Measurements from ENCODE around the gene MYORG. TPM values are rescaled to one million over a fixed set of nuclear protein-coding genes. Genes with fewer than 3 reads are reported as not detected.

MYORG gene
- total RNA-seq, 4 donors from 2014 or later, result 7.8 to 27.2 (median 15.4) TPM

GRCh38 chr9:34375901-34376595 lies 650 bp downstream of the MYORG start:
- Histone ChIP-seq H3K4me1 (peaks cover 28 to 79% (median 56%) of the 10 kb centered on the region in 4 donors), H3K9me3 (no peaks in the 10 kb centered on the region), H3K27me3 (peaks cover 0 to 7% (median 0%) of the 10 kb centered on the region in 4 donors), H3K27ac (replicated peaks in 1 of 4) (peak overlapping the region; percentile 79 to 88 (median 84)), H3K36me3 (peaks cover 0 to 16% (median 15%) of the 10 kb centered on the region in 4 donors), H3K4me3 (peak overlapping the region; percentile 66 to 85 (median 80))
- peak; percentile 92 for DNase-seq (ENCODE audit: extremely low spot score)
- no peak for TF ChIP-seq POLR2AphosphoS5 (IDR thresholded peaks at IDR 0.05)
- TF ChIP-seq CTCF (IDR thresholded peaks at IDR 0.05), result peak; percentile 14 to 34 (median 19)
- no peak for TF ChIP-seq POLR2A (IDR thresholded peaks at IDR 0.05; ENCODE audit: low read depth)
- intact Hi-C loops (cut with DNase I), result loop anchor here (5.0 kb wide), 1 partner anchor 119 kb away; no protein-coding TSS in a partner anchor
- 15% methylated on average over 11 of the region's 22 CpGs for WGBS

- no peaks in the 10 kb centered on the region for H3K9me3 ChIP-seq
- peaks cover 0 to 7% (median 0%) of the 10 kb centered on the region in 4 donors for H3K27me3 ChIP-seq
- H3K27ac ChIP-seq (replicated peaks in 1 of 4), result peak overlapping the region in 2 of 4 donors; percentile 86 to 88
- H3K4me1 ChIP-seq, result peaks cover 21 to 79% (median 55%) of the 10 kb centered on the region in 4 donors
- intact Hi-C loops (cut with DNase I), result loop anchor here (5.0 kb wide), 1 partner anchor 118 kb away; no protein-coding TSS in a partner anchor
- peaks cover 0 to 25% (median 24%) of the 10 kb centered on the region in 4 donors for H3K36me3 ChIP-seq
- DNase-seq (ENCODE audit: extremely low spot score), result peak; percentile 45
- 77% methylated on average over 5 of the region's 5 CpGs for WGBS
- TF ChIP-seq EP300 (IDR thresholded peaks at IDR 0.05), result no peak
- TF ChIP-seq POLR2AphosphoS5 (IDR thresholded peaks at IDR 0.05), result no peak
- no peak for TF ChIP-seq CTCF (IDR thresholded peaks at IDR 0.05)
- TF ChIP-seq POLR2A (IDR thresholded peaks at IDR 0.05; ENCODE audit: low read depth), result no peak
- peak overlapping the region in 1 of 4 donors; percentile 85 for H3K4me3 ChIP-seq
These were observed 1.7 kb downstream of the MYORG start for GRCh38 chr9:34374905-34375552.

GRCh38 chr9:34374339-34374738 lies 2.4 kb downstream of the MYORG start:
- Histone ChIP-seq H3K9me3 (no peaks in the 10 kb centered on the region), H3K27me3 (peaks cover 0 to 7% (median 0%) of the 10 kb centered on the region in 4 donors), H3K36me3 (peaks cover 0 to 32% (median 26%) of the 10 kb centered on the region in 4 donors), H3K27ac (replicated peaks in 1 of 4) (no peak overlapping the region), H3K4me3 (no peak overlapping the region), H3K4me1 (peaks cover 16 to 72% (median 50%) of the 10 kb centered on the region in 4 donors)
- DNase-seq (ENCODE audit: extremely low spot score), result peak; percentile 39
- intact Hi-C loops (cut with DNase I), result no loop called here
- WGBS, result 97% methylated on average over 3 of the region's 3 CpGs
- no peak for TF ChIP-seq POLR2A (IDR thresholded peaks at IDR 0.05; ENCODE audit: low read depth)
- TF ChIP-seq CTCF (IDR thresholded peaks at IDR 0.05), result no peak
- TF ChIP-seq POLR2AphosphoS5 (IDR thresholded peaks at IDR 0.05), result no peak
- TF ChIP-seq EP300 (IDR thresholded peaks at IDR 0.05), result no peak

- Histone ChIP-seq H3K9me3 (no peaks in the 10 kb centered on the region), H3K36me3 (peaks cover 0 to 32% (median 26%) of the 10 kb centered on the region in 4 donors), H3K4me3 (no peak overlapping the region), H3K4me1 (peaks cover 16 to 66% (median 46%) of the 10 kb centered on the region in 4 donors), H3K27me3 (peaks cover 0 to 7% (median 0%) of the 10 kb centered on the region in 4 donors), H3K27ac (replicated peaks in 1 of 4) (peak overlapping the region in 1 of 4 donors; percentile 38)
- no peak for DNase-seq (ENCODE audit: extremely low spot score)
- TF ChIP-seq POLR2AphosphoS5 (IDR thresholded peaks at IDR 0.05) (no peak), CTCF (IDR thresholded peaks at IDR 0.05) (no peak), EP300 (IDR thresholded peaks at IDR 0.05) (no peak)
- intact Hi-C loops (cut with DNase I), result no loop called here
- WGBS, result 90% methylated on average over 2 of the region's 2 CpGs
These were observed 2.9 kb downstream of the MYORG start for GRCh38 chr9:34373749-34374148.
